Upper lobe of right lung (tissue), 1 donor: ENCODE results near the gene UNC5B. TPM values are rescaled to one million over a fixed set of nuclear protein-coding genes. Genes with fewer than 3 reads are reported as not detected.

ENCODE experiments used
- ATAC-seq: fragments of 200-7000 bp; cut with Tn5 transposase; one replicate; pipeline ENCODE4 v1.9.1; 2020; ENCODE audit warnings: mild to moderate bottlenecking, moderate library complexity
- DNase-seq: peaks from one replicate; pipeline ENCODE4 v3.0.0-alpha.2; 2020
- H3K27ac ChIP-seq: fragments of 200-600 bp; one replicate; pipeline ENCODE4 v1.8.0; 2022
- H3K27me3 ChIP-seq: fragments of 200-600 bp; one replicate; pipeline ENCODE4 v1.8.0; 2022; ENCODE audit warnings: mild to moderate bottlenecking
- H3K36me3 ChIP-seq: fragments of 200-600 bp; one replicate; pipeline ENCODE4 v1.8.0; 2022
- H3K4me1 ChIP-seq: fragments of 200-600 bp; one replicate; pipeline ENCODE4 v1.8.0; 2022
- H3K4me3 ChIP-seq: fragments of 200-600 bp; one replicate; pipeline ENCODE4 v1.8.0; 2022; ENCODE audit warnings: mild to moderate bottlenecking
- H3K9me3 ChIP-seq: fragments of 200-600 bp; one replicate; pipeline ENCODE4 v1.8.0; 2022
- CTCF ChIP-seq: fragments of 200-600 bp; IDR thresholded peaks from one replicate; pipeline ENCODE4 v1.8.0; 2022; ENCODE audit warnings: antibody characterized with exemption
- intact Hi-C: fragments of 100-400 bp; cut with DNase I; formaldehyde crosslinking; loops from one replicate; pipeline ENCODE4 v1.11.0; 2022
- total RNA-seq: library from RNA; stranded (reverse); fragmentation: NEBNext Ultra II Directional; extraction: Animal tissue kit (Norgen Biotek cat#: 25700); gene quantifications from one replicate; pipeline ENCODE4 v1.2.1, GENCODE V29; 2021
- donor health status: DM: no; HTN: yes; CAD: no; lungs with severe emphysema.

The UNC5B gene
- total RNA-seq, 1 donor from 2014 or later = 16.0 TPM

- H3K9me3 ChIP-seq = no peaks in the 10 kb centered on the region
- no peak overlapping the region for H3K4me3 ChIP-seq
- H3K36me3 ChIP-seq = no peaks in the 10 kb centered on the region
- intact Hi-C loops = no loop called here
- ATAC-seq = no peak
- no peaks in the 10 kb centered on the region for H3K27me3 ChIP-seq
- H3K27ac ChIP-seq = no peak overlapping the region
- H3K4me1 ChIP-seq = peaks cover 61% of the 10 kb centered on the region
- no peak for DNase-seq
- no peak for TF ChIP-seq CTCF
Observed at GRCh38 chr10:71236822-71237682, 24.7 kb downstream of the UNC5B start.

GRCh38 chr10:71237843-71238623, 25.7 kb downstream of the UNC5B start:
- no peak for DNase-seq
- no peak overlapping the region for H3K4me3 ChIP-seq
- no peak for TF ChIP-seq CTCF
- ATAC-seq = no peak
- H3K27ac ChIP-seq = no peak overlapping the region
- H3K4me1 ChIP-seq = peaks cover 58% of the 10 kb centered on the region
- no peaks in the 10 kb centered on the region for H3K9me3 ChIP-seq
- no peaks in the 10 kb centered on the region for H3K27me3 ChIP-seq
- intact Hi-C loops = no loop called here
- no peaks in the 10 kb centered on the region for H3K36me3 ChIP-seq

GRCh38 chr10:71238626-71239025, 26.3 kb downstream of the UNC5B start:
- Histone ChIP-seq H3K36me3 (no peaks in the 10 kb centered on the region), H3K9me3 (no peaks in the 10 kb centered on the region), H3K4me1 (peaks cover 56% of the 10 kb centered on the region), H3K27me3 (no peaks in the 10 kb centered on the region), H3K27ac (no peak overlapping the region), H3K4me3 (no peak overlapping the region)
- intact Hi-C loops = no loop called here
- TF ChIP-seq CTCF = no peak
- ATAC-seq = no peak
- no peak for DNase-seq

GRCh38 chr10:71239131-71239915, 27.0 kb downstream of the UNC5B start:
- no peaks in the 10 kb centered on the region for H3K27me3 ChIP-seq
- no peak for DNase-seq
- peaks cover 56% of the 10 kb centered on the region for H3K4me1 ChIP-seq
- H3K27ac ChIP-seq = no peak overlapping the region
- intact Hi-C loops = no loop called here
- ATAC-seq = no peak
- H3K36me3 ChIP-seq = no peaks in the 10 kb centered on the region
- H3K4me3 ChIP-seq = no peak overlapping the region
- no peaks in the 10 kb centered on the region for H3K9me3 ChIP-seq
- TF ChIP-seq CTCF = no peak

- Histone ChIP-seq H3K9me3 (no peaks in the 10 kb centered on the region), H3K27me3 (no peaks in the 10 kb centered on the region), H3K36me3 (no peaks in the 10 kb centered on the region), H3K4me3 (no peak overlapping the region), H3K27ac (peak overlapping the region; percentile 34), H3K4me1 (peaks cover 56% of the 10 kb centered on the region)
- ATAC-seq (no peak), DNase-seq (no peak)
- intact Hi-C loops = no loop called here
- no peak for TF ChIP-seq CTCF
Observed at GRCh38 chr10:71239946-71240795, 27.8 kb downstream of the UNC5B start.
